GM18951 (cell line): Measurements from ENCODE around the gene ABCC11.
"Not testable (repeated sequence)": the region's sequence is repeated elsewhere in the genome, so short reads cannot be mapped to it uniquely, and the experiment has no call there.

ENCODE experiments used
- POLR2A ChIP-seq: IDR thresholded peaks from 4 replicates; pipeline ENCODE4 v1.6.1; 2011; ENCODE audit warnings: mild to moderate bottlenecking; ENCODE audit not compliant: insufficient read length, insufficient read depth; ENCODE audit errors: extremely low read depth
- in situ Hi-C: fragments of 300-500 bp; cut with MboI; formaldehyde crosslinking; loops from one replicate; pipeline ENCODE4 v1.12.0; 2022; ENCODE audit warnings: low sequenced_read_pairs, mixed read lengths, inconsistent platforms; ENCODE audit not compliant: unreplicated experiment

ABCC11 gene

GRCh38 chr16:48272837-48273421, 25.6 kb upstream of the ABCC11 start:
- in situ Hi-C loops = no loop called here
- no peak for TF ChIP-seq POLR2A

GRCh38 chr16:48271728-48272127, 24.4 kb upstream of the ABCC11 start:
- in situ Hi-C loops = no loop called here

GRCh38 chr16:48269011-48269410, 21.7 kb upstream of the ABCC11 start:
- in situ Hi-C loops = no loop called here
- TF ChIP-seq POLR2A = no peak

More at GRCh38 chr16:48271728-48272127, 24.4 kb upstream of the ABCC11 start:
- no peak for TF ChIP-seq POLR2A

- in situ Hi-C loops = no loop called here
- no peak for TF ChIP-seq POLR2A
Observed at GRCh38 chr16:48262631-48263030, 15.3 kb upstream of the ABCC11 start.

- TF ChIP-seq POLR2A = no peak
- in situ Hi-C loops = no loop called here
Observed at GRCh38 chr16:48261569-48261968, 14.2 kb upstream of the ABCC11 start.

- no peak for TF ChIP-seq POLR2A
- in situ Hi-C loops = no loop called here
Observed at GRCh38 chr16:48256579-48257177, 9.3 kb upstream of the ABCC11 start.

GRCh38 chr16:48252013-48252412, 4.7 kb upstream of the ABCC11 start:
- no peak for TF ChIP-seq POLR2A
- in situ Hi-C loops = no loop called here

GRCh38 chr16:48250520-48251278, 3.4 kb upstream of the ABCC11 start:
- TF ChIP-seq POLR2A = no peak
- in situ Hi-C loops = no loop called here

- TF ChIP-seq POLR2A = no peak
- in situ Hi-C loops = no loop called here
Observed at GRCh38 chr16:48246066-48246465, 1.3 kb downstream of the ABCC11 start.

GRCh38 chr16:48244863-48245195, 2.5 kb downstream of the ABCC11 start:
- no peak for TF ChIP-seq POLR2A
- in situ Hi-C loops = no loop called here

- in situ Hi-C loops = no loop called here
- peak; percentile 78 for TF ChIP-seq POLR2A
Observed at GRCh38 chr16:48244080-48244862, 3.1 kb downstream of the ABCC11 start, which contains the start of gene LONP2. Gene LONP2 (plus strand): TSS chr16:48244300. CDS start chr16:48244389, 89 bp downstream.

- in situ Hi-C loops = not testable (repeated sequence)
Observed at GRCh38 chr16:48240147-48240546, 7.2 kb downstream of the ABCC11 start.

- TF ChIP-seq POLR2A = no peak
- in situ Hi-C loops = no loop called here
Observed at GRCh38 chr16:48236286-48236685, 11.1 kb downstream of the ABCC11 start.
